Measurements from ENCODE around the gene DTWD2. TPM values are rescaled to one million over a fixed set of nuclear protein-coding genes. Genes with fewer than 3 reads are reported as not detected.

The DTWD2 gene
- 4.8 and 5.3 TPM in 2 replicates for total RNA-seq (2012; rRNA removed)

GRCh38 chr5:118987988-118988865 lies at the start of gene DTWD2:
Gene DTWD2, minus strand, starts transcription at chr5:118988547. Its CDS starts 36 bp downstream, at chr5:118988511.
- Histone ChIP-seq H3K4me3 (ENCODE audit: low read length) (peak within 1 kb of the TSS; percentile 88), H3K27me3 (ENCODE audit: control insufficient read depth, insufficient read depth, low read length) (no peaks in the 10 kb centered on the region), H3K9me3 (replicated peaks; ENCODE audit: low read length) (no peaks in the 10 kb centered on the region), H3K9ac (ENCODE audit: low read depth, low read length) (peak within 1 kb of the TSS; percentile 80), H3K36me3 (ENCODE audit: insufficient read depth, low read length) (no peaks in the 10 kb centered on the region), H3K4me1 (ENCODE audit: control insufficient read depth, insufficient read depth, low read length) (peaks cover 4% of the 10 kb centered on the region), H3K4me2 (ENCODE audit: low read length) (peak within 1 kb of the TSS; percentile 95)

- H3K27me3 ChIP-seq (ENCODE audit: control insufficient read depth, insufficient read depth, low read length) = no peaks in the 10 kb centered on the region
- no peak overlapping the region for H3K9ac ChIP-seq (ENCODE audit: low read depth, low read length)
Measured at GRCh38 chr5:119037496-119038215, 49.3 kb upstream of the DTWD2 start.

GRCh38 chr5:119036101-119036762 lies 47.9 kb upstream of the DTWD2 start:
- H3K4me2 ChIP-seq (ENCODE audit: low read length) = peak overlapping the region; percentile 15
- H3K9ac ChIP-seq (ENCODE audit: low read depth, low read length) = no peak overlapping the region
- no peaks in the 10 kb centered on the region for H3K27me3 ChIP-seq (ENCODE audit: control insufficient read depth, insufficient read depth, low read length)
- no peaks in the 10 kb centered on the region for H3K36me3 ChIP-seq (ENCODE audit: insufficient read depth, low read length)
- peaks cover 5% of the 10 kb centered on the region for H3K4me1 ChIP-seq (ENCODE audit: control insufficient read depth, insufficient read depth, low read length)
- no peaks in the 10 kb centered on the region for H3K9me3 ChIP-seq (replicated peaks; ENCODE audit: low read length)
- H3K4me3 ChIP-seq (ENCODE audit: low read length) = no peak overlapping the region

More at GRCh38 chr5:119037496-119038215, 49.3 kb upstream of the DTWD2 start:
- no peak overlapping the region for H3K4me2 ChIP-seq (ENCODE audit: low read length)
- H3K4me3 ChIP-seq (ENCODE audit: low read length) = no peak overlapping the region
- no peaks in the 10 kb centered on the region for H3K36me3 ChIP-seq (ENCODE audit: insufficient read depth, low read length)
- peaks cover 5% of the 10 kb centered on the region for H3K4me1 ChIP-seq (ENCODE audit: control insufficient read depth, insufficient read depth, low read length)
- H3K9me3 ChIP-seq (replicated peaks; ENCODE audit: low read length) = no peaks in the 10 kb centered on the region

- Histone ChIP-seq H3K4me2 (ENCODE audit: low read length) (no peak overlapping the region), H3K4me1 (ENCODE audit: control insufficient read depth, insufficient read depth, low read length) (peaks cover 5% of the 10 kb centered on the region), H3K27me3 (ENCODE audit: control insufficient read depth, insufficient read depth, low read length) (no peaks in the 10 kb centered on the region), H3K36me3 (ENCODE audit: insufficient read depth, low read length) (no peaks in the 10 kb centered on the region), H3K4me3 (ENCODE audit: low read length) (no peak overlapping the region), H3K9me3 (replicated peaks; ENCODE audit: low read length) (no peaks in the 10 kb centered on the region), H3K9ac (ENCODE audit: low read depth, low read length) (no peak overlapping the region)
Measured at GRCh38 chr5:119033135-119033534, 44.8 kb upstream of the DTWD2 start.

GRCh38 chr5:119032656-119033055 lies 44.3 kb upstream of the DTWD2 start:
- no peaks in the 10 kb centered on the region for H3K27me3 ChIP-seq (ENCODE audit: control insufficient read depth, insufficient read depth, low read length)
- no peaks in the 10 kb centered on the region for H3K36me3 ChIP-seq (ENCODE audit: insufficient read depth, low read length)
- no peaks in the 10 kb centered on the region for H3K9me3 ChIP-seq (replicated peaks; ENCODE audit: low read length)
- H3K4me2 ChIP-seq (ENCODE audit: low read length) = no peak overlapping the region
- peaks cover 5% of the 10 kb centered on the region for H3K4me1 ChIP-seq (ENCODE audit: control insufficient read depth, insufficient read depth, low read length)
- H3K4me3 ChIP-seq (ENCODE audit: low read length) = no peak overlapping the region
- no peak overlapping the region for H3K9ac ChIP-seq (ENCODE audit: low read depth, low read length)

GRCh38 chr5:119031905-119032304 lies 43.6 kb upstream of the DTWD2 start:
- H3K9ac ChIP-seq (ENCODE audit: low read depth, low read length) = no peak overlapping the region
- H3K36me3 ChIP-seq (ENCODE audit: insufficient read depth, low read length) = no peaks in the 10 kb centered on the region
- no peak overlapping the region for H3K4me2 ChIP-seq (ENCODE audit: low read length)
- peaks cover 5% of the 10 kb centered on the region for H3K4me1 ChIP-seq (ENCODE audit: control insufficient read depth, insufficient read depth, low read length)
- no peak overlapping the region for H3K4me3 ChIP-seq (ENCODE audit: low read length)
- no peaks in the 10 kb centered on the region for H3K27me3 ChIP-seq (ENCODE audit: control insufficient read depth, insufficient read depth, low read length)
- no peaks in the 10 kb centered on the region for H3K9me3 ChIP-seq (replicated peaks; ENCODE audit: low read length)

GRCh38 chr5:119031011-119031886 lies 42.9 kb upstream of the DTWD2 start:
- Histone ChIP-seq H3K9ac (ENCODE audit: low read depth, low read length) (no peak overlapping the region), H3K4me3 (ENCODE audit: low read length) (no peak overlapping the region), H3K4me2 (ENCODE audit: low read length) (no peak overlapping the region), H3K9me3 (replicated peaks; ENCODE audit: low read length) (no peaks in the 10 kb centered on the region), H3K36me3 (ENCODE audit: insufficient read depth, low read length) (no peaks in the 10 kb centered on the region), H3K27me3 (ENCODE audit: control insufficient read depth, insufficient read depth, low read length) (no peaks in the 10 kb centered on the region), H3K4me1 (ENCODE audit: control insufficient read depth, insufficient read depth, low read length) (peaks cover under 1% of the 10 kb centered on the region)

- H3K4me1 ChIP-seq (ENCODE audit: control insufficient read depth, insufficient read depth, low read length) = no peaks in the 10 kb centered on the region
- H3K9ac ChIP-seq (ENCODE audit: low read depth, low read length) = no peak overlapping the region
- H3K27me3 ChIP-seq (ENCODE audit: control insufficient read depth, insufficient read depth, low read length) = no peaks in the 10 kb centered on the region
- H3K4me2 ChIP-seq (ENCODE audit: low read length) = no peak overlapping the region
- no peaks in the 10 kb centered on the region for H3K36me3 ChIP-seq (ENCODE audit: insufficient read depth, low read length)
- H3K9me3 ChIP-seq (replicated peaks; ENCODE audit: low read length) = no peaks in the 10 kb centered on the region
- no peak overlapping the region for H3K4me3 ChIP-seq (ENCODE audit: low read length)
Measured at GRCh38 chr5:119028575-119028974, 40.2 kb upstream of the DTWD2 start.

- Histone ChIP-seq H3K27me3 (ENCODE audit: control insufficient read depth, insufficient read depth, low read length) (no peaks in the 10 kb centered on the region), H3K9ac (ENCODE audit: low read depth, low read length) (no peak overlapping the region), H3K36me3 (ENCODE audit: insufficient read depth, low read length) (no peaks in the 10 kb centered on the region), H3K4me3 (ENCODE audit: low read length) (no peak overlapping the region), H3K4me2 (ENCODE audit: low read length) (no peak overlapping the region), H3K9me3 (replicated peaks; ENCODE audit: low read length) (no peaks in the 10 kb centered on the region), H3K4me1 (ENCODE audit: control insufficient read depth, insufficient read depth, low read length) (peaks cover 6% of the 10 kb centered on the region)
Measured at GRCh38 chr5:119022773-119023172, 34.4 kb upstream of the DTWD2 start.

- Histone ChIP-seq H3K9ac (ENCODE audit: low read depth, low read length) (no peak overlapping the region), H3K4me1 (ENCODE audit: control insufficient read depth, insufficient read depth, low read length) (peaks cover 6% of the 10 kb centered on the region)
Measured at GRCh38 chr5:119022017-119022745, 33.8 kb upstream of the DTWD2 start.

More at GRCh38 chr5:119022017-119022745, 33.8 kb upstream of the DTWD2 start:
- H3K4me3 ChIP-seq (ENCODE audit: low read length) = no peak overlapping the region
- H3K27me3 ChIP-seq (ENCODE audit: control insufficient read depth, insufficient read depth, low read length) = no peaks in the 10 kb centered on the region
- H3K4me2 ChIP-seq (ENCODE audit: low read length) = no peak overlapping the region
- H3K36me3 ChIP-seq (ENCODE audit: insufficient read depth, low read length) = no peaks in the 10 kb centered on the region
- H3K9me3 ChIP-seq (replicated peaks; ENCODE audit: low read length) = no peaks in the 10 kb centered on the region

All from skeletal muscle satellite cell (primary cell).